HUDEP-2 (cell line): Measurements from ENCODE around the gene RIC1.
"Not testable (repeated sequence)": the region's sequence is repeated elsewhere in the genome, so short reads cannot be mapped to it uniquely, and the experiment has no call there.

ENCODE experiments used
- DNase-seq, 76 experiments: peaks; one replicate each; lab custom pipeline; 2025; ENCODE audit not compliant: unreplicated experiment in 76 of 76; lab: John Stamatoyannopoulos, UW

RIC1 gene

GRCh38 chr9:5628530-5629311, at the start of gene RIC1:
Gene RIC1 (plus strand): TSS chr9:5629107. CDS start chr9:5629310, 203 bp downstream.
- DNase-seq: peak; percentile 22 to 95 (median 86)

- no peak for DNase-seq
These were observed 49.0 kb upstream of the RIC1 start for GRCh38 chr9:5579881-5580280.

GRCh38 chr9:5580650-5581049, 48.3 kb upstream of the RIC1 start:
- no peak for DNase-seq

- not testable (repeated sequence) for DNase-seq
These were observed 47.2 kb upstream of the RIC1 start for GRCh38 chr9:5581706-5582105.

GRCh38 chr9:5582835-5583195, 46.1 kb upstream of the RIC1 start:
- no peak for DNase-seq

GRCh38 chr9:5586391-5586802, 42.5 kb upstream of the RIC1 start:
- DNase-seq: no peak

- DNase-seq: no peak
These were observed 41.9 kb upstream of the RIC1 start for GRCh38 chr9:5587024-5587423.

GRCh38 chr9:5592231-5592630, 36.7 kb upstream of the RIC1 start:
- no peak for DNase-seq

- no peak for DNase-seq
These were observed 36.0 kb upstream of the RIC1 start for GRCh38 chr9:5592904-5593303.

GRCh38 chr9:5593904-5594303, 35.0 kb upstream of the RIC1 start:
- no peak for DNase-seq

GRCh38 chr9:5596173-5596572, 32.7 kb upstream of the RIC1 start:
- no peak for DNase-seq

- peak in 4 of 76 experiments; percentile 3 to 9 (median 5) for DNase-seq
These were observed 20.3 kb upstream of the RIC1 start for GRCh38 chr9:5608298-5609225.

GRCh38 chr9:5609226-5609596, 19.7 kb upstream of the RIC1 start:
- no peak for DNase-seq

GRCh38 chr9:5610491-5610890, 18.4 kb upstream of the RIC1 start:
- no peak for DNase-seq

- no peak for DNase-seq
These were observed 17.4 kb upstream of the RIC1 start for GRCh38 chr9:5611321-5612184.

GRCh38 chr9:5612185-5612530, 16.7 kb upstream of the RIC1 start:
- DNase-seq: no peak

GRCh38 chr9:5614192-5614591, 14.7 kb upstream of the RIC1 start:
- DNase-seq: no peak

- no peak for DNase-seq
These were observed 13.9 kb upstream of the RIC1 start for GRCh38 chr9:5614985-5615384.

- DNase-seq: no peak
These were observed 11.2 kb upstream of the RIC1 start for GRCh38 chr9:5617749-5618148.

- no peak for DNase-seq
These were observed 8.4 kb upstream of the RIC1 start for GRCh38 chr9:5620494-5620893.

- peak in 1 of 76 experiments; percentile 10 for DNase-seq
These were observed 7.6 kb upstream of the RIC1 start for GRCh38 chr9:5621327-5621726.
